ENCODE measurements around the gene SUPT20H. TPM values are rescaled to one million over a fixed set of nuclear protein-coding genes. Genes with fewer than 3 reads are reported as not detected.

The SUPT20H gene
- total and polyA plus RNA-seq, 2 of the 13 experiments (the other 11 are each of a cell fraction or from before 2014, with no cell fraction given) = 35.0 to 63.6 TPM

- no peaks in the 10 kb centered on the region for H3K36me3 ChIP-seq (replicated peaks in 1 of 2; ENCODE audit: control insufficient read depth in 1 of 2, insufficient read depth in 2 of 2, low read length in 2 of 2)
- no peaks in the 10 kb centered on the region for H3K79me2 ChIP-seq (ENCODE audit: insufficient read depth, low read length)
- H3K4me1 ChIP-seq (ENCODE audit: insufficient read depth, low read length) = peaks cover 15% of the 10 kb centered on the region
- H4K20me1 ChIP-seq (ENCODE audit: insufficient read depth, low read length) = no peaks in the 10 kb centered on the region
- DNase-seq (ENCODE audit: low spot score) = no peak
- H3K27ac ChIP-seq (ENCODE audit: extremely low read length, insufficient read depth, low read length) = no peak overlapping the region
- in situ Hi-C loops (cut with HindIII; ENCODE audit: extremely low pct_ligation_motif_present, low pct_unique_long_range_greater_than_20kb) (no loop called here), intact Hi-C loops (cut with micrococcal nuclease; ENCODE audit: unreplicated experiment) (loop anchor here (5.0 kb wide), 1 partner anchor 1512 kb away; no protein-coding TSS in a partner anchor)
- H3K4me3 ChIP-seq (replicated peaks in 1 of 3; ENCODE audit: insufficient read depth in 1 of 3, low read depth in 2 of 3, low read length in 3 of 3) = peak overlapping the region; percentile 35 to 72 (median 41); a peak in 5 of 6 replicates
- TF ChIP-seq ZNF891 (CRISPR knock-in tag; IDR thresholded peaks at IDR 0.05) = no peak
- peak; percentile 43; the same call in 1 of the 2 replicates for TF ChIP-seq DRAP1 (CRISPR knock-in tag; IDR thresholded peaks at IDR 0.05)
- TF ChIP-seq ZNF574 (CRISPR knock-in tag; IDR thresholded peaks at IDR 0.05) = no peak
- TF ChIP-seq ZNF382 (CRISPR knock-in tag; IDR thresholded peaks at IDR 0.05; ENCODE audit: borderline replicate concordance) = no peak
- TF ChIP-seq REXO4 (CRISPR knock-in tag; IDR thresholded peaks at IDR 0.05; ENCODE audit: borderline replicate concordance) = no peak
- peak in 1 of 2 experiments; percentile 34; a peak in 1 of 4 replicates for TF ChIP-seq POLR2A (IDR thresholded peaks at IDR 0.05; ENCODE audit: insufficient read depth in 1 of 2, low read depth in 2 of 2, low read length in 2 of 2)
- TF ChIP-seq REL (CRISPR knock-in tag; conservative IDR thresholded peaks at IDR 0.05) = no peak
- TF ChIP-seq TCF7 (IDR thresholded peaks at IDR 0.05; ENCODE audit: low read depth) = 0 out of 2 replicates have a peak, but pooled peaks have one; percentile 0
- TF ChIP-seq NFE2L2 (IDR thresholded peaks at IDR 0.05; ENCODE audit: low read length) = no peak
- 0 out of 2 replicates have a peak, but pooled peaks have one; percentile 2 for TF ChIP-seq ZFX (CRISPR knock-in tag; IDR thresholded peaks at IDR 0.05; ENCODE audit: low read depth)
- no peak for TF ChIP-seq ISL2 (CRISPR knock-in tag; IDR thresholded peaks at IDR 0.05)
- no peak for TF ChIP-seq HNRNPL (IDR thresholded peaks at IDR 0.05; ENCODE audit: low read depth, low read length)
- no peak for TF ChIP-seq CAMTA2 (CRISPR knock-in tag; IDR thresholded peaks at IDR 0.05; ENCODE audit: borderline replicate concordance)
- TF ChIP-seq HES4 (CRISPR knock-in tag; IDR thresholded peaks at IDR 0.05; ENCODE audit: borderline replicate concordance) = no peak
- TF ChIP-seq GPBP1L1 (CRISPR knock-in tag; IDR thresholded peaks at IDR 0.05) = no peak
- no TSS peak for BruUV-seq (replicated peaks)
- H2AFZ ChIP-seq (ENCODE audit: low read length) = no peak overlapping the region
- peak; percentile 78 for ATAC-seq
- H3K27me3 ChIP-seq (ENCODE audit: control insufficient read depth in 1 of 2, insufficient read depth in 2 of 2, low read length in 2 of 2) = peaks cover 0 to 11% of the 10 kb centered on the region in 2 experiments; a peak in 1 of 5 replicates
- CTCF ChIA-PET (ENCODE audit: low intra/inter-chr PET ratio, low total read pairs) = no interaction called here
- H3K9me3 ChIP-seq (ENCODE audit: low read length) = no peaks in the 10 kb centered on the region
- peak overlapping the region; percentile 80 for H3K4me2 ChIP-seq (ENCODE audit: low read depth, low read length)
- WGBS (ENCODE audit: low lambda C conversion rate) = 0% methylated on average over 3 of the region's 9 CpGs
- no peak for FAIRE-seq
- POLR2A ChIA-PET = no interaction called here
- H3K9ac ChIP-seq (ENCODE audit: insufficient read depth, low read depth, low read length) = no peak overlapping the region; the same call in 1 of the 2 replicates
These were observed 10.7 kb upstream of the SUPT20H start for GRCh38 chr13:37070145-37070695.
